Adipose tissue (tissue), 3 donors: ENCODE data around the gene EGR4. TPM values are rescaled to one million over a fixed set of nuclear protein-coding genes. Genes with fewer than 3 reads are reported as not detected.

Experiments
- H3K27ac ChIP-seq: one replicate; pipeline ENCODE4 v1.5.1; 2013; ENCODE audit warnings: low read depth, low read length
- WGBS, 3 donors: extraction: QIAGEN DNeasy Blood & Tissue Kit; methylation state at CpG; one replicate each; pipeline ENCODE4 v1.1.7; 2013; 5-methylcytosine and 5-hydroxymethylcytosine counted together
- polyA plus RNA-seq, 3 donors: library from polyadenylated mRNA; stranded (reverse); fragments of 200-250 nt; gene quantifications; one replicate each; pipeline ENCODE4 v1.2.3, GENCODE V29; 2013
- donor health status: healthy with polysubstance abuse.
- donor health status: Bipolar disorder and iron deficiency.
- donor health status: healthy.

Gene EGR4
- under 1 TPM in 2 of 3 donors, not detected in 1; 0.05 to 0.28 TPM for polyA plus RNA-seq

GRCh38 chr2:73293534-73294171 is at the start of gene EGR4:
Gene EGR4 (minus strand): TSS chr2:73293548. CDS start chr2:73293317, 231 bp downstream.
- WGBS, 3 donors: 1 to 2% (median 1%) methylated on average over 45 of the region's 45 CpGs
- H3K27ac ChIP-seq: no peak within 1 kb of the TSS

DNA sequence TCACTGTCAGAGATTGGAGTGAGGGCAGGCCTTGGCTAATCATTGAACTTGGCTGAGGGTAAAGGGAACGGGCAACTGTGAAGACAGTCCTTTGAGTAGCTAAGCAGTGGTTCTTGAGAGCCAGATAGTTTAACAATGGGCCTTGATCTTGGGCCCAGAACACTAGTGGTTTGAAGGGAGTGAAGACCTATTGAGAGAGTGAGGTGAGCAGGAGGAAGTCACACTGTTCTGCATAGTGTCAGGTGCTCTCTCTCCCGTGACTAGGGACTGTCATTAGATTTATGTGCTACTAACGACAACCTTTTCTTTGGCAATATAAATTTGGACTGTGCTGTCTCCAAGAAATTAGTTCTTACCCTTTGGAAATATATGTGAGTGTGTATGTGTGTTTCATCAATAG is 47.7 kb upstream of the EGR4 start:
- H3K27ac ChIP-seq: no peak overlapping the region
- 50 to 66% (median 64%) methylated on average over 3 of the region's 3 CpGs for WGBS, 3 donors

GRCh38 chr2:73339201-73339600 is 45.9 kb upstream of the EGR4 start:
- WGBS, 3 donors: 58 to 71% (median 59%) methylated on average over 3 of the region's 3 CpGs
- H3K27ac ChIP-seq: no peak overlapping the region

DNA sequence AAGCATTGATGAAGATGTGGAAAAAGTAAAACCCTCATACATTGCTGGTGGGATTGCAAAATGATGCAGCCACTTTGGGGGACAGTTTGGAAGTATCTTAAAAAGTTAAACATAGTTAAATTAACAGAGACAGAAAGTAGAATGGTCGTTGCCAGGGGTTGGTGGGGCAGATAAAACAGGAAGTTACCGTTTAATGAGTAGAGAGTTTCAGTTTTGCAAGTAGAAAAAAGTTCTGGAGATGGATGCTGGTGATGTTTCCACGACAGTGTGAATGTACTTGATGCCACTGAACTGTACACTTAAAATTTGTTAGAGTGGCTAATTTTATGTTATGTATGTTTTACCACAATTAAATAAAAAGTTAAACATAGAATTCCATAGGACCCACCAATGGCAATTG is 44.5 kb upstream of the EGR4 start:
- 22 to 42% (median 30%) methylated on average over 3 of the region's 3 CpGs for WGBS, 3 donors
- no peak overlapping the region for H3K27ac ChIP-seq

- WGBS, 3 donors: 97 to 100% (median 98%) methylated on average over 1 of the region's 1 CpG
- H3K27ac ChIP-seq: no peak overlapping the region
Observed at GRCh38 chr2:73334620-73335019, 41.3 kb upstream of the EGR4 start.

DNA sequence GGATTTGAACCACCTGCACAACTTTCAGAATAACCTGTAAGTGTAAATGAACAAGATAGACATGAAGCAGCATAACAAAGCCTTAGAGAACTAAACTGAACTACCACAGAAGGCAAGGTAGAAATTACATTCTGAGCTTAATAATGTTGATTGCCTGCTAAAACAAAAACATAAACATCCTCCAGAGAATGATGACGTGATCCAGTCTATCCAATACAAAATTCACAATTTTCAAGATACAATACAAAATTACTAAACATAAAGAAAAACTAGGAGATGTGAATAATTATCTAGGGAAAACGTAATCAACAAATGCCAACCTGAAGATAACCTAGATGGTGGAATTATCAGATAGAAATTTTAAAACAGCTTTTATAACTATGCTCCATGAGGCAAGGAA is 40.7 kb upstream of the EGR4 start:
- 73 to 83% (median 73%) methylated on average over 2 of the region's 2 CpGs for WGBS, 3 donors

GRCh38 chr2:73333564-73333963 is 40.2 kb upstream of the EGR4 start:
- no peak overlapping the region for H3K27ac ChIP-seq

More for the DNA sequence above, 40.7 kb upstream of the EGR4 start:
- no peak overlapping the region for H3K27ac ChIP-seq

- H3K27ac ChIP-seq: no peak overlapping the region
- 50 to 59% (median 56%) methylated on average over 13 of the region's 13 CpGs for WGBS, 3 donors
Observed at GRCh38 chr2:73324126-73324725, 30.9 kb upstream of the EGR4 start.

GRCh38 chr2:73323551-73323950 is 30.2 kb upstream of the EGR4 start:
- no peak overlapping the region for H3K27ac ChIP-seq
- WGBS, 3 donors: 45 to 78% (median 73%) methylated on average over 5 of the region's 5 CpGs

DNA sequence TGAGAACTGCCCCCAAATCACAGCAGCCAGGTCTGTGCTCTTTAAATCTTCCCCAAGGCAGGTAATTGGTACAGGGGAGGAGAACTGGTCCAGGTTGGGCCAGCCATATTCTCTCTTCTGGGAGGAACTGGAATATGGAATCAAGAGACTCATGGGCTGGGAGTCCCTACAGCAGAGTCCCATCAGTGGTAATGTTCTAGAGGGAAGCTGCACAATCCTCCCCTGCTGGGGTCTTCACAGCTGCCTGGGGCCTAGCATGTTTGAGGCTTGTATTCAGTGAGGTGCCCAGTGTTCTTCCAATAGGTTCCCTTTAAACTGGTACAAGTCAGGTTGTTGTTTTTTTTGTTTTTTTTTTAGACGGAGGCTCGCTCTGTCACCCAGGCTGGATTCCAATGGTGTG is 21.1 kb upstream of the EGR4 start:
- WGBS, 3 donors: 83 to 97% (median 91%) methylated on average over 2 of the region's 2 CpGs
- H3K27ac ChIP-seq: no peak overlapping the region

GRCh38 chr2:73307720-73308119 is 14.4 kb upstream of the EGR4 start:
- H3K27ac ChIP-seq: no peak overlapping the region
- WGBS, 3 donors: 72 to 76% (median 74%) methylated on average over 9 of the region's 9 CpGs

DNA sequence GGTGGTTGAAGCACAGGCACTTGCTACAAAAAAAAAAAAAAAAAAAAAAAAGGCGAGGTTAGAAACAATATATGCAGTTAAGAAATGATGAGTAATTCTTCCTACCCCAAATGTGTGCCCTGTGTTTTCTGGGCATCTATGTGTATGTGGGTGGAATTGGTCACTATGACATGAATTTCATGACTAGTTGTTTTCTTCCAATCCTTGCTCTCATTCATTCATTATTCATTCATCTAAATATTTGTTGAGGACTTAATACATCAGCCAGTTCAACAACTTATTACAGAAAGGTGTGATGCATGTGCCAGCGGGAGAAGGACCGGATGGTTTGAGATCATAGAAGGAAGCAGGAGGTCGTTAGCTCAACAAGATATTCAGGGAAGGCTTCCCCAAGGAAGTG is 8.3 kb upstream of the EGR4 start:
- 56 to 73% (median 70%) methylated on average over 4 of the region's 4 CpGs for WGBS, 3 donors

DNA sequence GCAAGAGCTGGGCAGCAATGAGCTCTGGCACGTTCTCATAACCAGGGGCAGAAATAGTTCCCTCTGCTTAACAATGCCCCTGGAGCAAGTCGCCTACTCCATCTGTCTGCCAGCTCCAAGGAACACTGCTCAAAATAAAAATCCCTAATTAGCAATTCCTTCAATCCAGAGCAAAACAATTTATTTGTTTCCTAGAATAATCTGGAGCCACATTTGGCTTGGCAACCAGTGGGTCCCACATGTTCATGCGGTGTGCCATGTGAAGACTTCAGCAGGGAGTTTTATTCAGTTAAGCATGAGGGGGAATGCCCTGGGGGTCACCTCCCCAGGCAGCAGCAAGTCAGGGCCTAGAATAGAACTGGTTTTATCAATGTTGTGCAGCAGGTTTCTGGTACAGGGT is 7.6 kb upstream of the EGR4 start:
- 59 to 67% (median 65%) methylated on average over 3 of the region's 3 CpGs for WGBS, 3 donors
- no peak overlapping the region for H3K27ac ChIP-seq

More for the DNA sequence above, 8.3 kb upstream of the EGR4 start:
- H3K27ac ChIP-seq: no peak overlapping the region

GRCh38 chr2:73297586-73297985 is 4.2 kb upstream of the EGR4 start:
- WGBS, 3 donors: 51 to 64% (median 55%) methylated on average over 4 of the region's 4 CpGs
- no peak overlapping the region for H3K27ac ChIP-seq

- 3 to 18% (median 13%) methylated on average over 2 of the region's 2 CpGs for WGBS, 3 donors
- no peak overlapping the region for H3K27ac ChIP-seq
Observed at GRCh38 chr2:73297151-73297559, 3.8 kb upstream of the EGR4 start.

DNA sequence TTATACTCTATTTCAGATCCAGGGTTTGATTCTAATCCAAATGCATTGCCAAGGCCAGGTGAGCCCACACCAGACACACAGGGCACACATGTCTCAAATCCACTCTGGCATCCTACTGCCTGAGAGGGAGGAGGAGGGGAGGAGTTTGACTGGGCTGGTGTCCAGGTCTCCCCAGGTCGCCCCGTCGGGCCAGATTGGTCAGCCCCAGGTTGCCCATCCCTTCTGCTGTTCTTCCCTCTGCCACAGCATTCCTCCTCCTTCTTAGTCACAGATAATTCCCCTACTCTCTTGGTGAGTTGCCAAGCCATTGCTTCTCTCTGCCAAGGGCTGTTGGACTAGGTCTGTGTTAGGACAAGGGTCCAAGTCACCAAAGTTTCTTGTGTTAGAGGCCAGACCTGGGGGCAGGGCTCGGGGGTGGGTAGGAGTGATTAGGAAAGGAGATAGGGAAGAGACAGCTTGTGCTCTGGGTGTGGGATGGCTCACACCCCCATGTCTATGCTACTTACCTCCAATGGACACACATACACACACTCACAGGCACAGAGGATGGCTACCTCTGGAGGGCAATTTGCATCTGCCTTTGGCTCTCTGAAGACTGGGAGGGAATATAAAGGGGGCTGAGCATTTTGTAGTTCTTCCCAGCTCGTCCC is 2.5 kb upstream of the EGR4 start:
- no peak overlapping the region for H3K27ac ChIP-seq
- WGBS, 3 donors: 32 to 36% (median 32%) methylated on average over 5 of the region's 5 CpGs

- no peak overlapping the region for H3K27ac ChIP-seq
- 84 to 91% (median 91%) methylated on average over 2 of the region's 2 CpGs for WGBS, 3 donors
Observed at GRCh38 chr2:73294239-73294638, 891 bp upstream of the EGR4 start.

DNA sequence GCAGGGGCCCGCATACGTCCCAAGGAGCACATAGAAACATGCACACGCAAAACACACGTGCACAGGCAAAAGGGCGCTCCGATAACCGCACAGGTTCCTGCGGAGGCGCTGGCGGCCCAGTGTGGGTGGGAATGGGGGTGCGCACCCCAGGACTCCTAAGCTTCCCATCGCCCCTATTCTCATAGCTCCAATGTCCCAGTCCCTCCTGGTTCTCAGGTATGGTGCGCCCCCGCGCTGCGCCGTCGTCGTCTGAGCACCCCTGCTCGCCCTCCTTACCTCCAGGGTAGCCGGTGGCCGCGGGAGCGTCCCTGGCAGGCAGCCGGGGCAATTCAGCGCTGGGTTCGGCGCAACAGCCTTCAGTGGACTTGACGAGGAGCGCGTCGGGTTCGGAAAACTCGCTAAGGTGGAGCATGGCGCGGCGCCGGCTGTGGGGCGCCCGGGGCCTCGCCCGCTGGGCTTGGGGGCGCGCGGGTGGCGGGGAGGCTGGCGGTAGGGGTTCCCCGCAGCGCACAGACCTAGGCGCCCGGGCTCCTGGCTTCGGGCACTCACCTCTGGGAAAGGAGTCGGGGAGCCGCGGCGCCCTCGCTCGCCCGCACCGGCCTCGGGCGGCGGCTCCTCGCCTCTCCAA is 328 bp downstream of the EGR4 start:
- WGBS, 3 donors: 3% methylated on average over 59 to 64 of the region's 64 CpGs
- H3K27ac ChIP-seq: no peak overlapping the region

GRCh38 chr2:73292316-73292905 is 937 bp downstream of the EGR4 start:
- no peak overlapping the region for H3K27ac ChIP-seq
- 5 to 9% (median 5%) methylated on average over 35 to 38 of the region's 38 CpGs for WGBS, 3 donors
